ENCODE measurements around the gene TGM6.

TGM6 gene

GRCh38 chr20:2430538-2430937, 49.8 kb downstream of the TGM6 start:
- H3K27ac Mint-ChIP-seq: no peak overlapping the region
- ATAC-seq (no peak), DNase-seq (no peak)
- no peaks in the 10 kb centered on the region for H3K4me1 Mint-ChIP-seq
- H3K27me3 Mint-ChIP-seq: peaks cover 16% of the 10 kb centered on the region
- no peaks in the 10 kb centered on the region for H3K36me3 Mint-ChIP-seq (ENCODE audit: low read depth)
- no peak overlapping the region for H3K4me3 Mint-ChIP-seq
- no peaks in the 10 kb centered on the region for H3K9me3 Mint-ChIP-seq

DNA sequence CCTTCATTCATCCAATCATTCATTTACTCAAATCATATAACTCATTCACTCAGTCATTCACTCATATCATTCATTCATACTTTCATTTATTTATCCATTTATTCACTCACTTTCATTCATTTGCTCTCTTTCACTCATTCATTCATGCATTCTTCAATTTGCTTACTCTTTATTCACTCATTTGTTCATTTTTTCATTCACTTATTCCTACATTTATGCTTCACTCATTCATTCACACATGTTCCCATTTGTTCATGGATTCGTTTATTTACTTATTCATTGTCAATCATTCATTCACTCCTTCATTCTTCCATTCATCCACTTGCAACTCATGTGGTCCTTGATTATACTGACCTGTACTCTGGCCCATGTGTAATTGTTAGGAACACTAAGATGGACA, 50.5 kb downstream of the TGM6 start:
- Mint-ChIP-seq H3K4me1 (no peaks in the 10 kb centered on the region), H3K27ac (no peak overlapping the region)
- no peak for ATAC-seq

DNA sequence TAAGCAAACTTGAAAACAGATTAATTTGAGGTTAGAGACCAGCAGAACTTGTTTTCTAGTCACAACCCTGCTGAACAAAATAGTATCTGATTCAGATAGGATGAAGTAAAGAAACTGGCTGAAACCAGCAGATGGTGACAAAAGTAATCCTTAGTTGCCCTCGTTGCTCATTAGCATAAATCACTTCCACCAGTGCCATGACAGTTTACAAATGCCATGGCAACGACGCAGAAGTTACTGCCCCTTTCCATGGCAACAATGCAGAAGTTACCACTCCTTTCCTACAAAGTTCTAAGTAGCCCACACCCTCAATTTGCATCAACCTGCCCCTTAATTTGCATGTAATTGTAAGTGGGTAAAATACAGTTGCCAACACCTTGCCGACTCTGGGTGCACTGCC, 66.1 kb downstream of the TGM6 start:
- peaks cover 2% of the 10 kb centered on the region for H3K36me3 Mint-ChIP-seq (ENCODE audit: low read depth)
- DNase-seq (no peak), ATAC-seq (no peak)
- peaks cover 2% of the 10 kb centered on the region for H3K27me3 Mint-ChIP-seq
- peaks cover 3% of the 10 kb centered on the region for H3K9me3 Mint-ChIP-seq
- H3K4me1 Mint-ChIP-seq: peaks cover 20% of the 10 kb centered on the region
- H3K27ac Mint-ChIP-seq: no peak overlapping the region
- no peak overlapping the region for H3K4me3 Mint-ChIP-seq

More for the DNA sequence above, 50.5 kb downstream of the TGM6 start:
- H3K9me3 Mint-ChIP-seq: no peaks in the 10 kb centered on the region
- no peaks in the 10 kb centered on the region for H3K36me3 Mint-ChIP-seq (ENCODE audit: low read depth)
- peaks cover 16% of the 10 kb centered on the region for H3K27me3 Mint-ChIP-seq
- no peak overlapping the region for H3K4me3 Mint-ChIP-seq
- no peak for DNase-seq

GRCh38 chr20:2449386-2449785, 68.7 kb downstream of the TGM6 start:
- no peak for DNase-seq
- Mint-ChIP-seq H3K27ac (no peak overlapping the region), H3K27me3 (peaks cover 2% of the 10 kb centered on the region), H3K4me3 (no peak overlapping the region), H3K9me3 (peaks cover 3% of the 10 kb centered on the region), H3K36me3 (ENCODE audit: low read depth) (peaks cover 4% of the 10 kb centered on the region), H3K4me1 (peaks cover 28% of the 10 kb centered on the region)
- peak; percentile 17 for ATAC-seq

DNA sequence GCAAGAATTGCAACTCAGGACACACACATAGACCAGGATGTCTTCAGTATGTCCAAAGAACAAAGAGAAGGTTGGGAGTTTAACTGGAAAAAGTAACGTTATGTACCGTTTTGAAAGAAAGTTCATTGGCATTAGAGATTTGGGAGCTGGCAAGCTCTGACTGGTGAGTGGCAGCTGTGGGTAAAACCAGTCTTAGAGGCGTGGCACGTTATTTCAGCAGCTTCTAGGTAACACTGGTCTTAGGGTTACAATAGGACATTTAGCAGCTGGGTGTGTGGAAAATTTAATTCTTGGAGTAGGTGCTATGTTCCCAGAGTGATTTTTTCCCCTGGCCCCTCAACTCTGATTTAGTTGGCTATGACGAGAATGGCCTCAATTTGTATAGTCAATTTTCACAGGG, 70.7 kb downstream of the TGM6 start:
- DNase-seq: no peak
- no peaks in the 10 kb centered on the region for H3K9me3 Mint-ChIP-seq
- no peak for ATAC-seq
- H3K36me3 Mint-ChIP-seq (ENCODE audit: low read depth): peaks cover 2% of the 10 kb centered on the region
- H3K4me3 Mint-ChIP-seq: no peak overlapping the region
- H3K4me1 Mint-ChIP-seq: peaks cover 43% of the 10 kb centered on the region
- no peak overlapping the region for H3K27ac Mint-ChIP-seq
- peaks cover 2% of the 10 kb centered on the region for H3K27me3 Mint-ChIP-seq

DNA sequence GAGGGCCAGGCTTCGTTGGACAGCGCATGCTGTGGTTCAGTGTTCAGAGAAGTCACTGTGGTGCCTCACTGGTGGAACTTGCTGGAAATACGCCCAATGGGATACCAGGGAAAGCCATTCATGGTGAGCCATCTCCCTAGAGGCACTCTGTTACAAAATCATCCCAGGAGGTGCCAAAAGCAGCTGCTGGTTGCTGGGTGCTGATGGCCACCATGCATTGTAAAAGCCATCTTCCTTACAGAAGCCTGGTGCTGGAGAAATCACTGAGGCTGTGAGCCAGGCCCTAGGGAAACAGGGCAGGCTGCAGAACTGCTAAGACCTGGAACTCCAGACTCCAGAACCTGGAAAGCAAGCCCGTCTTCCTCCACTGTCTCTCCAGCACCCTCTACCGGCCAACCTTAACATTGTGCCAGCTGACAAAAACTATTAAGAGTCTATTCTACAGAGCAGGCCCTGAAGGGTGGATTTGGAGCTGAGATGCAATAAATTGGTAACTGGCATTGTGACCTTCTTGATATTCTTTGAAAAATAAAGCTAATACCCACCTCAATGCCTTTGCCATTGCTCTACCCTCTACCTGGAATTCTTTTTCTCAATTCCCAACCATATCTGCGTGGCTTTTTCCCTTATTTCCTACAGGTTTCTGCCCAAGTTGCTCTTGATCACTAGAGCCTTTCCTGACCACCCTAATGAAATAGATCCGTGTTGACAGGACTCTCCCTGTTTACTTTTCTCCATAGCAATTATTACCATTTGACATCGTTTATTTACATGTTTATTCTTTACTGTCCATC, 71.4 kb downstream of the TGM6 start:
- H3K27me3 Mint-ChIP-seq: peaks cover 2% of the 10 kb centered on the region
- H3K27ac Mint-ChIP-seq: no peak overlapping the region
- no peak overlapping the region for H3K4me3 Mint-ChIP-seq
- ATAC-seq (no peak), DNase-seq (peak; percentile 80)
- H3K4me1 Mint-ChIP-seq: peaks cover 50% of the 10 kb centered on the region
- H3K36me3 Mint-ChIP-seq (ENCODE audit: low read depth): peaks cover 5% of the 10 kb centered on the region
- no peaks in the 10 kb centered on the region for H3K9me3 Mint-ChIP-seq

- Mint-ChIP-seq H3K36me3 (ENCODE audit: low read depth) (peaks cover 8% of the 10 kb centered on the region), H3K4me1 (peaks cover 53% of the 10 kb centered on the region), H3K27ac (no peak overlapping the region), H3K9me3 (no peaks in the 10 kb centered on the region), H3K4me3 (no peak overlapping the region), H3K27me3 (peaks cover 2% of the 10 kb centered on the region)
- no peak for ATAC-seq
- DNase-seq: no peak
Observed at GRCh38 chr20:2453792-2454191, 73.1 kb downstream of the TGM6 start.

DNA sequence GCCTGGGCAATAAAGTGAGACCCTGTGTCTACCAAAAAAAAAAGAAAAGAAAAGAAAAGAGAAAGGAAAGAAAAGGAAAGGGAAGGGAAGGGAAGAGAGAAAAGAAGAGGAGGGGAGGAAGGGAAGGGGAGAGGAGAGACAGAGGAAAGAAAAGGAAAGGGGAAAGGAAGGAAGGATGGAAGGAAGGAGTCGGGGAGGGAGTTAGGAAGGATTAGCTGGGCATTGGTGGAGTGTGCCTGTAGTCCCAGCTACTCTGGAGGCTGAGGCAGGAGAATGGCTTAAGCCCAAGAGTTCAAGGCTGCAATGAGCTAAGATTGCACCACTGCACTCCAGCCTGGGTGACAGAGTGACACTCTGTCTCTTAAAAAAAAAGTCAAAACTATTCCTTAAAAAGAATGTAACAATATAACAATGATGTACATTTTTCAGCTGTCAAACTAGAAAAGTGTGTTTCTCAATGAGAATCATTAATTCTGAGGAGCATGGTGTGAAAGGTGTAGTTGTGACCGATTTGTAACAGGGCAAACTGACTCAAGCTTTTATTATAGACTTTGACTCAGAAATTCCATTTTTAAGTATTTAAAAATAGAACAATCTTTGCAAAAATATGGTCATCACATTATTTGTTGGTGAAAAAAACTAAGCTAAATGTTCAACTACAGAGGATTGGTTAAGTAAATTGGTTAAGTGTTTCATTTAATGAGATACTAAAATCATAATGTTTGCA, 75.2 kb downstream of the TGM6 start:
- Mint-ChIP-seq H3K4me3 (no peak overlapping the region), H3K27ac (peak overlapping the region; percentile 32), H3K4me1 (peaks cover 36% of the 10 kb centered on the region), H3K9me3 (no peaks in the 10 kb centered on the region), H3K27me3 (no peaks in the 10 kb centered on the region), H3K36me3 (ENCODE audit: low read depth) (peaks cover 25% of the 10 kb centered on the region)
- ATAC-seq (no peak), DNase-seq (no peak)

- H3K27ac Mint-ChIP-seq: no peak overlapping the region
- no peak for DNase-seq
- ATAC-seq: no peak
- no peak overlapping the region for H3K4me3 Mint-ChIP-seq
- peaks cover 30% of the 10 kb centered on the region for H3K4me1 Mint-ChIP-seq
- H3K36me3 Mint-ChIP-seq (ENCODE audit: low read depth): peaks cover 53% of the 10 kb centered on the region
- H3K27me3 Mint-ChIP-seq: no peaks in the 10 kb centered on the region
- H3K9me3 Mint-ChIP-seq: no peaks in the 10 kb centered on the region
Observed at GRCh38 chr20:2458919-2459499, 78.3 kb downstream of the TGM6 start.

- H3K27ac Mint-ChIP-seq: peak overlapping the region; percentile 23
- peaks cover 64% of the 10 kb centered on the region for H3K36me3 Mint-ChIP-seq (ENCODE audit: low read depth)
- H3K9me3 Mint-ChIP-seq: no peaks in the 10 kb centered on the region
- DNase-seq: no peak
- no peak overlapping the region for H3K4me3 Mint-ChIP-seq
- no peak for ATAC-seq
- H3K4me1 Mint-ChIP-seq: peaks cover 27% of the 10 kb centered on the region
- H3K27me3 Mint-ChIP-seq: no peaks in the 10 kb centered on the region
Observed at GRCh38 chr20:2459981-2460751, 79.5 kb downstream of the TGM6 start.

GRCh38 chr20:2460752-2461424, 80.2 kb downstream of the TGM6 start:
- ATAC-seq (no peak), DNase-seq (no peak)
- Mint-ChIP-seq H3K4me3 (no peak overlapping the region), H3K36me3 (ENCODE audit: low read depth) (peaks cover 71% of the 10 kb centered on the region), H3K27me3 (no peaks in the 10 kb centered on the region), H3K4me1 (peaks cover 27% of the 10 kb centered on the region), H3K27ac (peak overlapping the region; percentile 23), H3K9me3 (no peaks in the 10 kb centered on the region)

GRCh38 chr20:2462484-2462883, 81.8 kb downstream of the TGM6 start:
- H3K9me3 Mint-ChIP-seq: no peaks in the 10 kb centered on the region
- no peak overlapping the region for H3K27ac Mint-ChIP-seq
- no peak overlapping the region for H3K4me3 Mint-ChIP-seq
- no peaks in the 10 kb centered on the region for H3K27me3 Mint-ChIP-seq
- no peak for ATAC-seq
- no peak for DNase-seq
- peaks cover 80% of the 10 kb centered on the region for H3K36me3 Mint-ChIP-seq (ENCODE audit: low read depth)
- peaks cover 25% of the 10 kb centered on the region for H3K4me1 Mint-ChIP-seq

DNA sequence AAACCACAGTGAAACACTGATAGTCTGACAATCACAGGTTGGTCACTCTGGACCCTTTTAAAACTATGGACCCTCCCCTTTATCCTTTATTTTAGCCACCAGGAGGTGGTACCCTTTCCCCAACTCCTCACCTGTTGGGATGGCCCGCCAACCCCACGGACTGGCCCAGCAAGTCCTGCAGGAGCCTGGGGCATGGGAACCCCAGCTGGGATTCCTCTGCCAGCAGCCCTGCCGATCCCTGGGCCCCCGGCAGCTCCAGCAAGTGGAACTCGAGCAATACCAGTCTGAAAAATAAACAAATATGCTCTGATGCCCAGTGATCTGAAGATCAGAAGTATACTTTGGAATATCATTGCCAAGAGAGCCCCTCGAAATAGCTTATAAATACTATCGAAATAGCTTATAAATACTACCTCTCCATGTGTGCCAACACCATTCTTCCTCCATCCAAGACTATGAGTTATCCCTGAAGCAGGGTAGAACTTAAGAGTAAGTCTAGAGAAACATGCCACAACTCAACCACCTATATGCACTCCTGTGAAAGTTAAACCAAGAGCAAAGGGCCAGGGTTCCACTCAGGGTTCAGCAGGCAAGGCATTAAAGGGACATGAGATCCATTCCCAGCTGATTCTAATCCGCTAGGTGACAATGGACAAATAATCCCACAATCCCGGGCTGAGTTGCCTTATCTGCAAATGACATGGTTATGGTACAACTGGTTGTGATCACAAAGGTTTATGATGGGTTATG, 83.1 kb downstream of the TGM6 start:
- H3K36me3 Mint-ChIP-seq (ENCODE audit: low read depth): peaks cover 91% of the 10 kb centered on the region
- DNase-seq (no peak), ATAC-seq (no peak)
- no peak overlapping the region for H3K4me3 Mint-ChIP-seq
- peaks cover 35% of the 10 kb centered on the region for H3K4me1 Mint-ChIP-seq
- no peaks in the 10 kb centered on the region for H3K27me3 Mint-ChIP-seq
- no peaks in the 10 kb centered on the region for H3K9me3 Mint-ChIP-seq
- no peak overlapping the region for H3K27ac Mint-ChIP-seq

Data from activated naive CD8-positive, alpha-beta T cell treated with anti-CD3 and anti-CD28 coated beads, Interleukin-2, amount 50 U/mL, for 24 hours (primary cell).